AG10803 (cell line): Measurements from ENCODE around the gene CISH.

Source experiments
- DNase-seq: peaks from one replicate; pipeline ENCODE4 v3.0.0; 2010; ENCODE audit warnings: low read depth
- H3K4me3 ChIP-seq: 2 replicates; pipeline ENCODE4 v1.5.1; 2011; ENCODE audit warnings: mild to moderate bottlenecking, low read length, control low read depth
- CTCF ChIP-seq: conservative IDR thresholded peaks from 2 replicates; pipeline ENCODE4 v1.5.1; 2011; ENCODE audit warnings: mild to moderate bottlenecking, low read length, control low read depth, inconsistent platforms

Gene CISH

GRCh38 chr3:50639055-50639494 is 27.5 kb upstream of the CISH start:
- peak; percentile 69 for DNase-seq
- TF ChIP-seq CTCF = no peak
- no peak overlapping the region for H3K4me3 ChIP-seq

- TF ChIP-seq CTCF = no peak
- H3K4me3 ChIP-seq = no peak overlapping the region
- DNase-seq = no peak
These were observed 26.4 kb upstream of the CISH start for GRCh38 chr3:50637945-50638344.

- no peak for TF ChIP-seq CTCF
- DNase-seq = no peak
- H3K4me3 ChIP-seq = no peak overlapping the region
These were observed 25.4 kb upstream of the CISH start for GRCh38 chr3:50637011-50637410.

GRCh38 chr3:50635066-50635465 is 23.5 kb upstream of the CISH start:
- no peak overlapping the region for H3K4me3 ChIP-seq
- no peak for TF ChIP-seq CTCF
- DNase-seq = no peak

GRCh38 chr3:50633230-50633790 is 21.7 kb upstream of the CISH start:
- TF ChIP-seq CTCF = no peak
- DNase-seq = no peak
- no peak overlapping the region for H3K4me3 ChIP-seq

- TF ChIP-seq CTCF = no peak
- H3K4me3 ChIP-seq = no peak overlapping the region
- DNase-seq = no peak
These were observed 20.9 kb upstream of the CISH start for GRCh38 chr3:50632450-50632849.

GRCh38 chr3:50630877-50631276 is 19.3 kb upstream of the CISH start:
- no peak for TF ChIP-seq CTCF
- DNase-seq = no peak
- H3K4me3 ChIP-seq = no peak overlapping the region
